HTERT RPE-1 (cell line): ENCODE data around the gene ASCC1.

Experiments used
- in situ Hi-C: fragments of 300-500 bp; cut with MboI; formaldehyde crosslinking; loops from 4 replicates; pipeline ENCODE4 v1.14.3; 2020; ENCODE audit warnings: low sequenced_read_pairs

The ASCC1 gene

GRCh38 chr10:72086466-72087391 lies 129.3 kb downstream of the ASCC1 start:
- in situ Hi-C loops = no loop called here

GRCh38 chr10:72085864-72086465 lies 130.1 kb downstream of the ASCC1 start:
- in situ Hi-C loops = no loop called here

- in situ Hi-C loops = no loop called here
Measured at GRCh38 chr10:72085166-72085565, 130.9 kb downstream of the ASCC1 start.

- in situ Hi-C loops = no loop called here
Measured at GRCh38 chr10:72083790-72084459, 132.2 kb downstream of the ASCC1 start.

- in situ Hi-C loops = no loop called here
Measured at GRCh38 chr10:72082856-72083789, 133.0 kb downstream of the ASCC1 start.

- in situ Hi-C loops = no loop called here
Measured at GRCh38 chr10:72081772-72082590, 134.1 kb downstream of the ASCC1 start.

- in situ Hi-C loops = no loop called here
Measured at GRCh38 chr10:72081210-72081609, 134.9 kb downstream of the ASCC1 start.

- in situ Hi-C loops = no loop called here
Measured at GRCh38 chr10:72080042-72080975, 135.8 kb downstream of the ASCC1 start.

- in situ Hi-C loops = no loop called here
Measured at GRCh38 chr10:72079356-72079755, 136.7 kb downstream of the ASCC1 start.

GRCh38 chr10:72077275-72077990 lies 138.6 kb downstream of the ASCC1 start:
- in situ Hi-C loops = no loop called here

GRCh38 chr10:72076756-72077155 lies 139.3 kb downstream of the ASCC1 start:
- in situ Hi-C loops = no loop called here

- in situ Hi-C loops = no loop called here
Measured at GRCh38 chr10:72075376-72076115, 140.5 kb downstream of the ASCC1 start.

- in situ Hi-C loops = no loop called here
Measured at GRCh38 chr10:72074574-72075375, 141.3 kb downstream of the ASCC1 start.

- in situ Hi-C loops = no loop called here
Measured at GRCh38 chr10:72073708-72074573, 142.1 kb downstream of the ASCC1 start.

GRCh38 chr10:72072639-72073038 lies 143.4 kb downstream of the ASCC1 start:
- in situ Hi-C loops = no loop called here

- in situ Hi-C loops = no loop called here
Measured at GRCh38 chr10:72072046-72072445, 144.0 kb downstream of the ASCC1 start.
